Activated naive CD4-positive, alpha-beta T cell treated with anti-CD3 and anti-CD28 coated beads, Interleukin-2, amount 10 ng/mL, durations not matched to agents 7 days and 5 days (primary cell): ENCODE measurements around the gene ASTL.

Experiments used
- CTCF ChIA-PET: fragments of 350-600 bp; sonication (Branson Sonifier 250); formaldehyde crosslinking; loops from one replicate; lab custom pipeline; 2021; ENCODE audit warnings: antibody characterized with exemption; lab: Charles Lee
- DNase-seq: peaks from one replicate; pipeline ENCODE4 v3.0.0-alpha.2; 2020
- H3K27ac Mint-ChIP-seq: one replicate; pipeline ENCODE4 v1.8.0; 2021; ENCODE audit warnings: mild to moderate bottlenecking, moderate library complexity, mixed read lengths
- H3K27me3 Mint-ChIP-seq: one replicate; pipeline ENCODE4 v1.8.0; 2021; ENCODE audit warnings: mild to moderate bottlenecking, mixed read lengths
- H3K36me3 Mint-ChIP-seq: one replicate; pipeline ENCODE4 v1.8.0; 2021; ENCODE audit warnings: mixed read lengths
- H3K4me1 Mint-ChIP-seq: one replicate; pipeline ENCODE4 v1.8.0; 2021; ENCODE audit warnings: mixed read lengths
- H3K4me3 Mint-ChIP-seq: one replicate; pipeline ENCODE4 v1.8.0; 2021; ENCODE audit warnings: mild to moderate bottlenecking, moderate library complexity, mixed read lengths
- H3K9me3 Mint-ChIP-seq: one replicate; pipeline ENCODE4 v1.8.0; 2021; ENCODE audit warnings: mixed read lengths

Gene ASTL

DNA sequence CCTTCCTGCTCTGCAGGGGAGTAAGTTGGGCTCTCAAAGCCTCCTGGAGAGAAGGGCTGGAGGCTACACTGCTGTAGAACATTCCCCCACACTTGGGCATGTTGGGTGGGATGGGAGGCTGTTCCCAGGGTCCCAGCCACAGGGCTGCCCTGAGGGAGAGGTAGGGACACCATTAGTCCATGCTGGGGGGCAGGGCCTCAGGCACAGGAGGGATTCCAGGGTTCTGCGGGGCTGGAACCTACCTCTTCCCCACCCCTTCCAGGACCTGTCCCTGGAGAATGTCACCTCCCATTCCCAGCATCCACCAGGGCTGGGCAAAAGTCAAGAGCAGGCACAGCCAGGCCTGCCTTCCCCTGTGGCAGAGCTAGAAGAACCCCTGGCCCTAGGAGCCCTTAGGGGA is 15.0 kb downstream of the ASTL start:
- no peaks in the 10 kb centered on the region for H3K9me3 Mint-ChIP-seq
- no peak for DNase-seq
- peaks cover 3% of the 10 kb centered on the region for H3K4me1 Mint-ChIP-seq
- CTCF ChIA-PET, result interaction anchor here (0.9 to 1.7 kb wide), 2 partner anchors 10 to 16 kb away, joined by 3 to 4 read pairs; no protein-coding TSS in a partner anchor
- H3K4me3 Mint-ChIP-seq, result no peak overlapping the region
- H3K27me3 Mint-ChIP-seq, result peaks cover 51% of the 10 kb centered on the region
- H3K36me3 Mint-ChIP-seq, result no peaks in the 10 kb centered on the region
- H3K27ac Mint-ChIP-seq, result no peak overlapping the region

DNA sequence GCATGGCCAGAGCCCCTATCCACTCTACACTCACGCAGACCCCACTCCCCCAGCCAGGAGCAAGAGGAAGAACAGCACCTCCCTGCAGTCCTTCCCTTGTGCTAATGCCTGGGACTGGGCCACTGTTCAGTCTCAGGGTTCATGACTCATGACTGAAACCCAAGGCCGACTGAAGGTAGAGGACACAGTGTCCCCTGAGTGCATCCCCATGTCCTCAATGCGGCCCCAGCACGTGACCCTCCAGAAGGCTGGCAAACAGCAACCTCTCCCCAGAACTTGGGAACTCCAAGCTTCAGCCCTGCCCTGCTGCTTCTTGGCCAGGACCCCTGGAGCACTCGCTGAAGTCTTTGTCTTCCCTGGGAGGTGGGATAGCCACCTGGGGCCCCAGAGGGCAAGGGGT is 15.9 kb downstream of the ASTL start:
- CTCF ChIA-PET, result interaction anchor here (1.7 kb wide), 1 partner anchor 17 kb away, joined by 4 read pairs; no protein-coding TSS in a partner anchor

DNA sequence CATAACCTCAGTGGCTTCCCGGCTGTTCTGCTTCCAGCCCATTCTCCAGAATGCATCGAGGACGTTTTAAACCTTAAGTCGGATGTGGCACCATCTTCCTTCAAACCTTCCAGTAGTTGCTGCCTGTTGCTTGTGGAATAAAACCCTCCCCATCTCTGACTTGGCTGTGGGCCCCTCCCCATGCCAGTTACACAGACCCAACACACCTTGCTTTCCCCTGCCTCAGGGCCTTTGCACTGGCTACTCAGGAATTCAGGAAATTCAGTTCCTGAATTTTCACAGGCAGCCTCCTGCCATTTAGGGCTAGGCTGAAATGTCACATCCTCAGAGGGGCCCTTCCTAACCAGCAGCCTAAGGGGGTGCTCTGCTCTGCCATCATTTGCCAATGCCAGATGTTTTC is 16.9 kb downstream of the ASTL start:
- Mint-ChIP-seq H3K27ac (no peak overlapping the region), H3K36me3 (no peaks in the 10 kb centered on the region), H3K27me3 (peaks cover 64% of the 10 kb centered on the region), H3K4me1 (peaks cover 9% of the 10 kb centered on the region), H3K4me3 (no peak overlapping the region), H3K9me3 (no peaks in the 10 kb centered on the region)
- CTCF ChIA-PET, result no interaction called here
- DNase-seq, result no peak

More for the DNA sequence above, 15.9 kb downstream of the ASTL start:
- Mint-ChIP-seq H3K9me3 (no peaks in the 10 kb centered on the region), H3K4me3 (no peak overlapping the region), H3K27ac (no peak overlapping the region), H3K4me1 (peaks cover 6% of the 10 kb centered on the region), H3K27me3 (peaks cover 60% of the 10 kb centered on the region), H3K36me3 (no peaks in the 10 kb centered on the region)
- DNase-seq, result no peak

DNA sequence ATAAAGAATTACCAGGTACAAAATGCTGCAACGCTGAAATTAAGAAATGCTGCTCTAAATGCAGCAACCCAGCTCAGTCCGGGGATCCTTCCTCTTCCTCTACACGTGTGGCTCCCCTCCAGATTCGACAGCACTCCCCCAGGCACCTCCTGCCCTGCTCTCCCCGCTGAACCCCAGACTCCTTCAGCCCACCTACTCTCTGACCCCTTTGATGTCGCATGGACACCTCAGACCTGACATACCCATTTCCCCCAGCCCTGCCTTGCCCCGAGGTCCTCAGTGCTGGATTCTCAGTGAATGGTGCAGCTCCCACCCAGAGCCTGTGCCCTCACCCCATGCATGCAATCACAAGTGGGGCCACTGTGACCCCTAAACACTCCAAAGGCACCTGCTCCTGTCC is 17.3 kb downstream of the ASTL start:
- no peak for DNase-seq
- Mint-ChIP-seq H3K27ac (no peak overlapping the region), H3K4me1 (peaks cover 9% of the 10 kb centered on the region), H3K27me3 (peaks cover 68% of the 10 kb centered on the region), H3K4me3 (no peak overlapping the region), H3K9me3 (no peaks in the 10 kb centered on the region), H3K36me3 (no peaks in the 10 kb centered on the region)
- CTCF ChIA-PET, result no interaction called here

DNA sequence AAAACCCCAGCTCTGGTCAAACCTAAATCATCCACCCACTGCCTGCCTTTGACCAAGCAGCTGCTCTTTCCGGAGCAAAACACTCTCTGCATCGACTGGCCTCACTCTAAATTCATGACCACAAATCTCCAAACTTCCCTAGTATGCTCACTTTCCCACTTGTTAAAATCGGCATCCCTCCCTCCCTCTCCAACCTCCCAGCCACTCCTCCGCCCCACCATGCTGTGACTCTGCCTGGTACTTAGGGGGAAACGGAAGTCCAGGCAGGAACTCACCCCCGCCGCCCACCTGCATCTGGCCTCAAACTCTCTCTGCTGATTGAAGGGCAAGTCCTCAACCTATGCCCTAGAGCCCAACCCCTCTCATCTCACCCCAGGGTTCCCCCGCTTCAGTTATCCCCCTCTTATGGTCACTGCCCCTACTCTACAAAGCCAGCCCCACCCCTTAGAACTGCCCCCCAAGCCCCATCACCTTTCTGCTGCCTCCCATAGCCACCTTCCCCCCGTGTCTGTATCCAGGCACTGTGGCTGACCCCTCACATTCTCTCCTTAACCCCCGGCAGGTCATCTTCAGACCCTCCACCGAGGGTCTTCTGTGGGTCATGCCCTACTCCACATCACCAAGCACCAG is 18.1 kb downstream of the ASTL start:
- Mint-ChIP-seq H3K9me3 (no peaks in the 10 kb centered on the region), H3K27ac (no peak overlapping the region), H3K4me1 (peaks cover 15% of the 10 kb centered on the region), H3K27me3 (peaks cover 76% of the 10 kb centered on the region), H3K4me3 (no peak overlapping the region), H3K36me3 (no peaks in the 10 kb centered on the region)
- CTCF ChIA-PET, result no interaction called here
- no peak for DNase-seq

DNA sequence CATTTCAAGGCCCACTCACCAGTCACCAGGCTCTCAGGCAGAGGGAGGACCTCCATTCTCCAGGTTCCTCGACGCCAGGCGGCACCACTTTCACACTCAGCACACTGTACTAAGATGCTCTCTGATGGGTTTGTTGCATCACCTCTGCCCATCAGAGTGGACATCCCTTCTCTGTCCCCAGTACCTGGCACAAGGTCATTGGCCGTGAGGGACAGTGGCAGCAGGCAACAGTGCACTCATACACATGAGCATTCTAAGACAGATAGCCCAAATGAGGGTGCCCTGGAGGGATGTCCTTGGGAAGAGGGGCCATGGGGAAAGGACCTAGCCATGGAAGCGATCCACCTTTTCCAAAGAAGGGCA is 18.9 kb downstream of the ASTL start:
- Mint-ChIP-seq H3K36me3 (no peaks in the 10 kb centered on the region), H3K9me3 (no peaks in the 10 kb centered on the region), H3K4me3 (no peak overlapping the region), H3K4me1 (peaks cover 15% of the 10 kb centered on the region), H3K27me3 (peaks cover 80% of the 10 kb centered on the region), H3K27ac (no peak overlapping the region)
- CTCF ChIA-PET, result no interaction called here
- DNase-seq, result no peak

DNA sequence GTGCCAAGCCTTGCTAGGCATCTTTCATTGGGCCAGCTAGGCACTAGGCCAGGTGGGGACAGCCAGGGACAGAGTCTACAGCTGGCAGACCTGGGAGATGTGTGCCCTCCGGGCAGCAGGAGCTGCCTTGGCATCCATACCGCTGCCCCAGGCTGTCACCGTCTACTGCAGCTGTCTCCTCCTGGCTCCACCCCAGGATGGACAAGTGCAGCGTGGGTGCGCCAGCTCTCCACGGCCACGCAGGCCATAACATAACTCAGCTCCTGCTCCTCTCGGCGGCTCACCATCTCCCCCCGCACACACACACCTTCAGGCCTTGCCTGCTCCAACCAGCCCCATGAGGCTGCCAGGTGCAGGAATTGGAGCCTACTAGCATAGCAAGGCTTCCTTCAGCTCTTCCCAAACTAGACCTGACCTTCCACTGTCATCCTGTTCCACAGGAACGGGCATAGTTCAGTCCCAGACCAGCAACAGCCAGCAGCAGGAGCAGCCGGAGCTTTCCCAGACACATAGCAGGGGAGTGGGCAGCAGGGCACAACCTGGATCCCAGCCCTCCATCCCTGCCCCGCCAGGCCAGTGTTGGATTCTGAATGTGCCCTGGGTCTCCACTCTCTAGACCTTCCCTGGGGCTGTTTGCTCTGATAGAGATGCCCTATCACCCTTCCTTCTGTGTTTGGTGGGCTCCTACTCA is 19.5 kb downstream of the ASTL start:
- H3K9me3 Mint-ChIP-seq, result no peaks in the 10 kb centered on the region
- no peak overlapping the region for H3K27ac Mint-ChIP-seq
- DNase-seq, result no peak
- no peaks in the 10 kb centered on the region for H3K36me3 Mint-ChIP-seq
- peaks cover 15% of the 10 kb centered on the region for H3K4me1 Mint-ChIP-seq
- CTCF ChIA-PET, result interaction anchor here (0.7 to 3.5 kb wide), 8 partner anchors 25 to 126 kb away, joined by 3 to 29 read pairs (median 3); partner anchors contain the start of gene ANKRD36C
- H3K4me3 Mint-ChIP-seq, result no peak overlapping the region
- H3K27me3 Mint-ChIP-seq, result peaks cover 85% of the 10 kb centered on the region

DNA sequence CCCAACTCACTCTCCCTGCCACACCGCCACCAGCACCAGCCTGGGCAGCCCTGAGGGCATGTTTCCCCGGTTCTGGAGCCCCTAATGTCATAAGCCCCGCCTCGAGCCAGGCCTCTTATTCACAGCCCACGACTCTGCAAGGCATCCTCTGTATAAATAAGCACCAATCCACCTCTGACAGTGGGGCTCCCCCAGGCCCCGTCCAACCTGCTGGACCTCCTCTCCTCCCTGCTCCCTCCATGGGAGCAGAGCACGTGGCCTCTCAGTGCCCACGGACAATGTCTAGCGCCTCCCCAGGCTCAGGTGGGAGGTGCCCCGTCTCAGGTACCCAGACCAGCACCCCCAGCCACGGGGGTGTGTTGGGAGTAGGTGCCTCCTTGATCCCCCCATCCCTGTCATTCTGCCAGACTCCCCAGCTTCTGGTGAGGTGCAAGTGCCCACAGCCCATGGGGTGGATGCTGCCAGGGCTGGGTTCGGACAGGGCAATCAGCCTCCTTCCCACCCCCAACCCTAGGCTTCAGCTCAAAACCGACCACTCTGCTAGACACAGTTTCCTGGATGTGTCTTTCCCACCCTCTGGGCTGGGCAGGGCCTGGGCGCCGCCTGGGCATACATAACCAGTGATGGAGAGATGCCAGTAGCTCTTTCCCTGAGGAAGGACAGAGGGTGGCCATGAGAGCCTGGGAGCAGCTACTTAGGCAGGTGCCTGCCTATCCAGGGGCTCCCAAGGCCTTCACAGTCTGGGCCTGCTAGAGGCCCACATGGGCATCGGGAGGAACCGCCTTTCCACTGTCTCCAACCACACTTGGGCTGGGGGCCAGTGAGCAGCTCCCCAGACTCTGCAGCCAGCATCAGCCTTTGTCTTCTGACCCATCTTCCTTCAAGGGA is 20.4 kb downstream of the ASTL start:
- H3K4me3 Mint-ChIP-seq, result peak overlapping the region; percentile 63
- CTCF ChIA-PET, result interaction anchor here (0.7 to 3.5 kb wide), 15 partner anchors 10 to 125 kb away, joined by 3 to 29 read pairs (median 4); partner anchors contain the start of gene ANKRD36C
- H3K4me1 Mint-ChIP-seq, result peaks cover 15% of the 10 kb centered on the region
- no peak for DNase-seq
- H3K9me3 Mint-ChIP-seq, result no peaks in the 10 kb centered on the region
- peaks cover 94% of the 10 kb centered on the region for H3K27me3 Mint-ChIP-seq
- no peak overlapping the region for H3K27ac Mint-ChIP-seq
- H3K36me3 Mint-ChIP-seq, result no peaks in the 10 kb centered on the region

DNA sequence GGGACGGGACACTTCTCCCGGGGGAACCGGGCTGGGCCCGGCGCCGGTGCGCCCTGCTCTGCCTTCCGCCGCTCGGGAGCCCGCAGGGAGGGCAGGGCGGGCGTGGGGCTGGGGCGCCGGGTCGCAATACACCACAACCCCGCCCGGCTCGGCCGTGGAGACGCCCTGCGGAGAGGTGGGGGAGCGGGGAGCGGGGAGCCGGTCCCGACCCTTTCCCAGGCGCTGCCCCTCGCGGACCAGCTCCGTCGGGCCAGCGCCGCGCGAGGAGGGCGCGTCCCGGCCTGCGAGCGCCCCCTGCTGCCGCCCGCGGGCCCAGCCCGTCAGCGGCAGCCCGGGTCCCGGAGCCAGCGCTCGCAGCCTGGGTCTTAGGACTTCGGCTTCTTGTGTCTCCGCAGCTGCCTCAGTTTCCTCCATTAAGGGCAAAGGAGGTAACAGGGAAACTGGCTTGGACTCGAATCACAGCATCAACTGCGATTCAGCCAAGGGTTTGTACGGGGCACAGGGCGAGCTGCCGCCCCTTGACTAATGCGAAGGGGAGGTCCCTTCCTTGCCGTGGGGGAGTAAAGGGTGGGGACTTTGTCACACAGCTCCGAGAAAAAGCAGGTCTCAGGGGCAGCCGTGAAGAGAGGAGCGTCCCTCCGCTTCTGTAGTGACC is 21.3 kb downstream of the ASTL start:
- Mint-ChIP-seq H3K27ac (no peak overlapping the region), H3K36me3 (no peaks in the 10 kb centered on the region), H3K4me1 (peaks cover 15% of the 10 kb centered on the region), H3K4me3 (peak overlapping the region; percentile 63), H3K27me3 (peaks cover 88% of the 10 kb centered on the region), H3K9me3 (no peaks in the 10 kb centered on the region)
- DNase-seq, result peak; percentile 65
- CTCF ChIA-PET, result interaction anchor here (0.6 to 3.5 kb wide), 16 partner anchors 10 to 125 kb away, joined by 3 to 29 read pairs (median 4); partner anchors contain the start of genes ANKRD36C and ASTL

DNA sequence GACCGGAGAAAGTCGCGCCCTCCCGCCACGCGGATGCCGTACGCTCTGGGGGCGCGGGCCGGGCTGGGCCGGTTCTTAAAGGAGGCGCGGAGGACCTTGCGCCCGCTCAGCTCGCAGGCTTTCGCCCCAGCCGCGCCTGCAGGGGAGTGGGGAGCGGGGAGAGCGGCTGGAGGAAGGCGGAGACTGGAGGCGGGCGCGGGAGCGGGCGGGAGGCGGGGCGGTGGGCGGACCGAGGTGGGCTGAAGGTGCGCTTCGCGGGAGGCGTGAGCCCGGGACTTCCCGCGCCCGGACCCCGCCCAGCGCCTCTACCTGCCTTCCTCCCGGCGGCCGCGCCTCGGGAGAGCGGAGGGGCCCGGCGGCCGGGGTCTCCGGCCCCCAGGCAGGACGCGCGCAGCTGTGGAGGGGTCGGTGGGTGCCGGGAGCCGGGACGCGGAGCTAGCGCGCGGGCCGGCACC is 21.9 kb downstream of the ASTL start, which contains the start of gene ADRA2B:
TSS of gene ADRA2B (minus strand) at position 148 of the 455 bp plus-strand sequence. CDS start 422 bp downstream, outside the sequence.
- peak; percentile 87 for DNase-seq
- Mint-ChIP-seq H3K9me3 (no peaks in the 10 kb centered on the region), H3K27ac (no peak within 1 kb of the TSS), H3K4me3 (peak within 1 kb of the TSS; percentile 74), H3K4me1 (peaks cover 15% of the 10 kb centered on the region), H3K36me3 (no peaks in the 10 kb centered on the region), H3K27me3 (peaks cover 88% of the 10 kb centered on the region)
- CTCF ChIA-PET, result interaction anchor here (0.6 to 3.5 kb wide), 15 partner anchors 10 to 124 kb away, joined by 3 to 29 read pairs (median 5); partner anchors contain the start of genes ANKRD36C and ASTL

DNA sequence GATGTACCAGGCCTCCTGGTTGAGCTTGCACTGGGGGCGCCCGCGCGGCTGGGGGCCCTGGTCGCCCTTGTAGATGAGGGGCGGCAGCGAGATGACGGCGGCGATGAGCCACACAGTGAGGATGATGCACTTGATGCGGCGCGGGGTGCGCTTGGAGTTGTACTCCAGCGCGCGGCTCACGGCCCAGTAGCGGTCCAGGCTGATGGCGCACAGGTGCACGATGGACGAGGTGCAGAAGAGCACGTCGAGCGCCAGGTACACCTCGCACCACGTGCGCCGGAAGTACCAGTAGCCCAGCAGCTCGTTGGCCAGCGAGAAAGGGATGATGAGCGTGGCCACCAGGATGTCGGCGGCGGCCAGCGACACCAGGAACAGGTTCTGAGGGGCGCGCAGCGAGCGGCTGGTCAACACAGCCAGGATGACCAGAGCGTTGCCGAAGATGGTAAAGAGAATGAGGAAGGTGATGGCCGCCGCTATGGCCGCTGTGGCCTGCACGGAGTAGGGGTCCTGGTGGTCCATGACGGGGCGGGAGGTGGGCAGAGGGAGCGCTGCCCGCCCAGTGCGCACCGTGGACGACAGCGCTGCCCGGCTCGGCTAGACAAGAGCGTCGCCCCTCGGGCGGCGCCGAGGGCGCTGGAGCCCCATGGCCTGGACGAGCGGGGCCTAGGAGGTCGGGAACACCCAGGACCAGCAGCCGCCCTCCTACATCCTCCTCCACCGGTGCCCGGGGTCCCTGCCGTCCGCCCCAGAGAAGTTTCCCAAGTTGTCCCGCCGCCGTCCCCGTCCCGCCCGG is 22.5 kb downstream of the ASTL start:
- Mint-ChIP-seq H3K27ac (no peak overlapping the region), H3K27me3 (peaks cover 85% of the 10 kb centered on the region), H3K4me1 (peaks cover 15% of the 10 kb centered on the region), H3K4me3 (peak overlapping the region; percentile 74), H3K36me3 (no peaks in the 10 kb centered on the region), H3K9me3 (no peaks in the 10 kb centered on the region)
- DNase-seq, result no peak
- CTCF ChIA-PET, result interaction anchor here (1.5 to 3.5 kb wide), 5 partner anchors 14 to 123 kb away, joined by 5 to 26 read pairs (median 6); partner anchors contain the start of genes ANKRD36C and ASTL

DNA sequence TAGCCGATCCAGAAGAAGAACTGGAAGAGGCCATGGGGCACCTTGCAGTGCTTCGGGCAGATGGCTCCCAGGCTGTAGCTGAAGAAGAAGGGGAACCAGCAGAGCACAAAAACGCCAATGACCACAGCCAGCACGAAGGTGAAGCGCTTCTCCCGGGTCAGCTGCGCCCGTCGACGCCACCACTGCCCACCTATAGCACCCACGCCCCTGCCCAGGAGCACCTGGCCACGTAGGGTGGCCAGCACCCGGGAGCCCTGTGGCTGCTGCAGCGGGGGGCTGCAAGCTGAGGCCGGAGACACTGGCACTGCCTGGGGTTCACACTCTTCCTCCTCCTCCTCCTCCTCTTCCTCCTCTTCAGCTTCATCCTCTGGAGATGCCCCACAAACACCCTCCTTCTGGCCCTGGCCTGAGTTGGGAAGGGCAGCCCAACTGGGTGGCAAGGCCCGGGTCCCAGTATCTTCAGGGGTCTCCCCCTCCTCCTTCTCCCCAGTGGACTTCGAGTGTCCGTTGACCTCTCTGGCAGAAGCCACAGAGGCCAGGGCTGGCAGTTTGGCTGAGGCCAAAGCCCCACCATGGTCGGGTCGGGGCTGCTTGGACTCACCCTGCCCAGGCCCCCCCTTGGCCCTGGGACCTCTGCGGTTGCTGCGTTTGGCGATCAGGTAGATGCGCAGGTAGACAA is 23.3 kb downstream of the ASTL start:
- Mint-ChIP-seq H3K9me3 (no peaks in the 10 kb centered on the region), H3K27ac (no peak overlapping the region)
- CTCF ChIA-PET, result interaction anchor here (1.6 to 2.1 kb wide), 3 partner anchors 13 to 92 kb away, joined by 5 to 7 read pairs (median 5); no protein-coding TSS in a partner anchor

More for the DNA sequence above, 23.3 kb downstream of the ASTL start:
- Mint-ChIP-seq H3K36me3 (no peaks in the 10 kb centered on the region), H3K4me1 (peaks cover 14% of the 10 kb centered on the region), H3K4me3 (peak overlapping the region; percentile 74), H3K27me3 (peaks cover 77% of the 10 kb centered on the region)
- DNase-seq, result no peak
